GM12892 (cell line): Measurements from ENCODE around the gene C7orf33.

Experiments
- POLR2A ChIP-seq: IDR thresholded peaks from 2 replicates; pipeline ENCODE4 v1.6.1; 2011; ENCODE audit warnings: low read depth, low read length, control low read depth
- POLR2AphosphoS5 ChIP-seq: IDR thresholded peaks from 2 replicates; pipeline ENCODE4 v1.6.1; 2011; ENCODE audit warnings: low read depth, low read length, control low read depth
- TAF1 ChIP-seq: IDR thresholded peaks from 2 replicates; pipeline ENCODE4 v1.6.1; 2011; ENCODE audit warnings: low read depth, mild to moderate bottlenecking, control low read depth, low read length, borderline replicate concordance

DNA sequence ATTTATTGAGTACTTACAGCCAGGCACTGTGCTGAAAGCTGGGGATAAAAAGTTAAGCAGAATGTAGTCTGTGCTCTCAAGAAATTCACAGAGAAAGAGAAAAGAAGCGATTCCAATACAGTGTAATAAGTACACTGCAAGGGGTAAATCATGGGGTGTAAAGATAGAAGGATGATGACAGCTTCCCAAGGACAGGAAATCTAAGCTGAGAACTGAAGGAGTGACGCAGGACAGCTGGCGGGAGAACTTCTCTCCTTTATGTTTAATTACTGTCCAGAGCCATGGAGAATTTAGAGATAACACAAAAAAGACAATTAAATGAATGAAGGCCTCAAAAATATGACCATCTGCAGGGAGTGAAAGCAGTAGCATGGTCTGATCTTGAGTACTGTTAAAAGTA, 34.8 kb downstream of the C7orf33 start:
- TF ChIP-seq TAF1 (no peak), POLR2A (no peak), POLR2AphosphoS5 (no peak)
